GM19023 (cell line): Measurements from ENCODE around the gene DPH3.

Source experiments
- ATAC-seq: cut with Tn5 transposase; IDR thresholded peaks from one replicate; pipeline ENCODE4 v1.9.1; 2021; ENCODE audit warnings: mild to moderate bottlenecking, moderate library complexity; ENCODE audit not compliant: unreplicated experiment

The DPH3 gene

DNA sequence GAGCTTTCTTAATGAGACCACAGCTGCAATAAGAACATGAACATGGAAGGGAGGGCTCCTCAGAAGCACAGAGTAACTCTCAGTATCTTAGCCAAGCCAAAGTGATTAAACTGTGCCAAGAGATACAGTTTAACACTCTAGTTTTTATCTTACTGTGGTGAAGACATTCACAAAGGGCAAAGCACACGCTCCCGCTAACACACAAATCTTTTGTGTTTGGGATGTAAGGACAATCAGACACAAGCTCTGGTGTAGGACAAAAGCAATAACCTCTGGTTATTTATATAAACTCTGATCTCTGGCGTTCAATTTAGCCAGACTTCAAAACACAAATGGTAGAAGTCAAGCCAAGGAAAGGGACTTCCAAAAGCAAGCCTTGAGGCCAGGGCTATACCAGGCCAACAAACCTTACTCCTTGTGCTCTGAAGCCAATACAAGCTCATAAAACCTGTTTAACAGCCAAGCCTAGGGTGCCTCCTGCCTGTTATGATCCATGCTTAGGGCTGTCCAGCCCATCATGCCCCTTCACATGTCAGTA lies 27.8 kb downstream of the DPH3 start:
- ATAC-seq, result no peak

DNA sequence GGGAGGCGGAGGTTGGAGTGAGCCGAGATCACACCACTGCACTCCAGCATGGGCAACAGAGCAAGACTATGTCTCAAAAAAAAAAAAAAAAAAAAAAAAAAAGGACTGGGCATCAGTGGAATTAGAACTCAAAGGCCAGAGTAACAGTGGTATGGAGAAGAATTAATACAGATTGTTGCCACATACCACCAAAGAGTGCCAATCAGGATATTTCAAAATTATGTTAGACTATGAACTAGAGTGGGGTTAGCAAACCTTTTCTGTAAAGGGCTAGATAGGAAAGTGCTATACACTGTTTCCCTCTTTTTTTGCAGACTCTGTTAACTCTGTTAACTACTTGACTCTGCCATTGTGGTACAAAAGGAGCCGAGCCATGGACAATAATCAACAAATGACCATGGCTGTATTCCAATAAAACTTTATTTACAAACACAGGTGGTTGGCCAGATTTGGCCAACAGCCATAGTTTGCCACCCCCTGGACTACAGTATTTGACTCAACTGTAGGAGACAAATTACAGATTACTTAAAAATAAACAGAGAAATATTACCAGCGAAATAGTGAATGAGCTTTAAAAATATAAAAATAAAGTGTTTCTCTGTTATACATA lies 28.6 kb downstream of the DPH3 start:
- ATAC-seq, result no peak

DNA sequence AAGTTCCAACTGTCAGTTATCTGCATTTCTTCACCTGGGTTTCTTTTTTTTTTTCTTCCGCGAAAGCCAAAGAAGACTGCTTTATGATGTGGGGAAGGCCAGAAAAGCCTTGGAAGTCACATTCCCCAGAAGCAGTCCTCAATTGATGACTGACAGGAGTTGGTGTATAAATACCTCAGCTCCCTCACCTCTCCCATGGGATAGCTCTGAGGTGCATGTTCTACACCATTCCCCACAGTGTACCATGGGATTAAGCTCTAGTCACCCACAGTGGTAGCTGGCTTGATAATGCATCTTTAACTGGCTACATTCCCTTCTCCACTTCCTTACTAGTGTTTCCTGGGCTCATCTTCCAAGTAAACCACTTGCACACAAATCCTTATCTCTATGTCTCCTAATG lies 30.5 kb downstream of the DPH3 start:
- no peak for ATAC-seq

DNA sequence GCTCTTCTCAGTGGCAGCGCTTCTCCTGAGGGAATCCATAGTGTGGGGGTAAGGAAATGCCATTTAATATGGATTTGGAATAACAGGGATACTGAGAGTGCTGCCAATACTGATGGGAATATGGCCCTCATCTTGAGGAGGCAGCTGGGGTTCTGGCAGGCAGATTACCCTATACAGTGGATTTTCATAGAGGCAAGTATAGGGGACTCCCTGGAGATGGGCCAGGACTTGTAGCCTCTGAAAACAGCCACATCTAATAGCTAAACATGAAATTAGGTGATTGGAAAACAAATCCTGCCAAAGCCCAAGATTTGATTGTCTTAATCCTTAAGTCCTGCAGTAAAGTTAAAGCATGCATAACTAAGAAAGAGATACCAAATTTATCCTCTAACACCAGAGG lies 30.9 kb downstream of the DPH3 start:
- ATAC-seq, result no peak

DNA sequence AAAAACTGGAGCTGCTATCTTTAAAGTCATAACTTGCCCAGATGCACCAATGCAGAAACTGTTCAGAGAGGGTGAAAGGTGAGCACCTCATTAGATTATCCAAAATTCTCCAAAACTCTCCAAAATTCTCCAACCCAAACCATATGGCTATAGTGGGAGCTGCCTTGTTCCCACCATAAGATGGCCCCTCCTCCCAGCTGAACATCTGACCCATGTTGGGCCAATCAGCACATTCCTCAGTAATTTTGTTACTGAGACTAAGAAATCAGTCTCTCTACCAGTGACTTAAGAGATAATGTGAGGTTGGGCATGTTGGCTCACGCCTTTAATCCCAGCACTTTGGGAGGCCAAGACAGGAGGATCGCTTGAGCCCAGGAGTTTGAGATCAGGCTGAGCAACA lies 32.8 kb downstream of the DPH3 start:
- ATAC-seq, result no peak

DNA sequence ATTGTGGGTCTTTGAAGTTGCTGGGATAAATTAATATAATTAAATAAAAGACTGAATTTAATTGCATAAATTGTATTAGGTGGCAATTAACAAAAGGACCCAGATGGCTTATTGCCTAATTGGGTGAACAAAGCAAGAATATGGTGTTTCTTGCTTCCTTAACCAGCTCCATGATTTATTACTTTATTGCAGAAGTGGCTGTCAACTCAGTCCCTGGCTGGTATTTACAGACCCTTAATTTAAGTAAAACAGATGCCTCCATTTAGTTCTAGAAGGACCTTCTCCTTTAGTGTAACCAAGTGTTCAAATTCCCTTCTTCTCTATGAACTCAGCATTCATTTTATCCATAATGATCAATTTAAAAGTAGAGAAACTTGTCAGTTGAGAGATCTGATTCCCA lies 35.1 kb downstream of the DPH3 start:
- no peak for ATAC-seq

DNA sequence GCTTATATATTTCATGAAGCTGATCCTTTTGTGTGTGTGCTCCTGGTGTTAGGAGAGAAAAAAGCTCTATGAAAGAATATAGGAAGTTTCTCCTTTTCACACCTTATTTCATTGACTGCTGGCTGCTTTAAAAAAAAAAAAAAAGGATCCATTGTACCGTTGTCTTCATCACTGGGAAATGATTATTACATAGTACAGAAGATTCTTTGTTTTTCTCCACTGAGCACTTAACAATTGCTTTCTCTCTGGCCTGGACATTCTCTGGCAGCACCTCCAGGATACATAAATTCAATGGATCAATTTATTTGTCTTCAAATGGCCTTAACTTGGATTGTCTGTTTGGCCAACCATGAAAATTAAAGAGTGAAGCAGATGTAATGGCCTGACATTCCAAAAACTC lies 37.2 kb downstream of the DPH3 start:
- ATAC-seq, result no peak

DNA sequence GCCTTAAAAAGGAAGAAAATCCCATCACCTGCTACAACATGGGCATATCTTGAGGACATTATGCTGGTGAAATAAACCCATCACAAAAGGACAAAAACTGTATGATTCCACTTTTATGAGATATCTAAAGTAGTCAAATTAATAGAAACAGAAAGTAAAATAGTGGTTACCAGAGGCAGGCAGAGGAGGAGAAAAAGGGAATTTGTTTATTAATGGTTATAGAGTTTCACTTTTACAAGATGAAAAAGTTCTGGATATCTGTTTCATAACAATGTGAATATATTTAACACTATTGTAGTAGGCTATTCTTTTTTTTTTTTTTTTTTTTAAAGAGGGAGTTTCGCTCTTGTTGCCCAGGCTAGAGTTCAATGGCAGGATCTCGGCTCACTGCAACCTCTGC lies 40.4 kb downstream of the DPH3 start:
- ATAC-seq, result no peak

DNA sequence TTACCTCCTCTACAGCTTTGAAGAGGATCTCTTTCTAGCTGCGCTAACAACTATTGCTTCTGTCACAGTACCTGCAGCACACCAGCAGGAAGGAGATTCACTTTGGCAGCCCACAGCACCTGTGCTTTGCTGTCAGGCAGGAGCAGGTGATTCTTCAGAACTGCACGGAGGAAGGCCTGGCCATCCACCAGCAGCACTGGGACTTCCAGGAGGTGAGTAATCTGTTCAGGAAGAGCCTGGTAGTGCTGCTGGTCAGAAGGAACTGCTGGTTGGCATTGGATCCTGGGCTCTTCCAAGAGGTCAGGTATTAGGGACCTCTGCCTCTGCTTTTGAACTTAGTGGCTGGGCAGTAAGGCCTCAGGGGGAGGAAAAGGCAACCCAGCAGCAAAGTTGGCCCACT lies 42.2 kb downstream of the DPH3 start:
- no peak for ATAC-seq

DNA sequence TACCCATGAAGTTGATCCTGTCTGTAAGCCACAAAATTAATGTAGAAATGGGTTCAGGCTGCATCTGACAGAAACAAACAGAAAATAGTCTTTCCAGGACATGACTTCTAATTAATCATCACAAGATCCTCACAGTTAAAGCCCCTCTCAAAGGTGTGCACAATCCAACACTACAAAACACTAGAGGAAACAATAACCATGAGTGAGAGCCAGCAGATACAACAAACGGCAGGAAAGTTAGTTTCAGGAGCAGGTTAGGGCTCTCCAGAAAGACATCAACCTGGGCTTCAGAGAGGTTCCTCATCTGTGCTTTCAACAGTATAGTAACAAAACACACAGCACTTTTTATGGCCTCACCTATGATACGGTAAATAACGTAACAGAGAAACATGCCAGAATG lies 42.8 kb downstream of the DPH3 start:
- no peak for ATAC-seq

DNA sequence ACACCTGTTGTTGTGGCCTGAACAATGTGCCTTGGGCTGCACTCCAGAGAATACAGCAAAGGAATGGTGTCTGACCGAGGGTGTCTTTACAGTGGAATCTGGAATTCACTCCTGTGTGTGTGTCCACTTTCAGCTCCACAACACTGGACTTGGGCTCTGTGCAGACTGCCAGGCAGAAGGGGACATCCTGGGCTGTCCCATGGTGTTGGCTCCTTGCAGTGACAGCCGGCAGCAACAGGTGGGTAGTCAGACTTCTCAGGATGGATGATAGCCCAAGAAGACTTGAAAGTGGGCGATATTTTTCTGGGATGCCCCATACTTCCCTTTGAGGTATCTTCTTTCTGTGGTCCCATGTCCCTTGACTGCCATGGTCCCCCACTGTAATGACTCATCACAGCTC lies 45.0 kb downstream of the DPH3 start:
- no peak for ATAC-seq

DNA sequence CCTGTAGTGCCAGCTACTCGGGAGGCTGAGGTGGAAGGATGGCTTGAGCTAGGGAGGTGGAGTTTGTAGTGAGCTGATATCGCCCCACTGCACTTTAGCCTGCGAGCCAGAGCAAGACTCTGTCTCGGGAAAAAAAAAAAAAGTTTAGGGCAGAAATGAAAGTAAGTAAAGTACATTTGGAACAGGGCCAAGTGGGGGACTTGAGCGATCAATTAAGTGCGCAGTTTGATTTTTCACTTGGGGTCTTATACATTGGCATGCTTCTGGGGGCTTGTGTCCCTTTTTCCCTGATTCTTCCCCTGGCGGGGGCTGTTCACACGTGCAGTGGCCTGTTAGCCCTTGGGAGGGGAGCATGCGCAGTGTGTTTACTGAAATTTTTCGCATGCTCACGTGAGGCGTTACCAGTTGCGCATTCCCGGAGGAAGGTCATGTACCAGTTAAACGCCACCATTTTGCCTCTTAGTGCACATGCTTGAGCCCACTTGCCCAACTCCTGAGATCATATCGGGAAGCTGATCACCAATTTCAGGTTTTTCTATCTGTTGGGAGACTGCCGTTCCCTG lies 48.3 kb downstream of the DPH3 start:
- ATAC-seq, result no peak

DNA sequence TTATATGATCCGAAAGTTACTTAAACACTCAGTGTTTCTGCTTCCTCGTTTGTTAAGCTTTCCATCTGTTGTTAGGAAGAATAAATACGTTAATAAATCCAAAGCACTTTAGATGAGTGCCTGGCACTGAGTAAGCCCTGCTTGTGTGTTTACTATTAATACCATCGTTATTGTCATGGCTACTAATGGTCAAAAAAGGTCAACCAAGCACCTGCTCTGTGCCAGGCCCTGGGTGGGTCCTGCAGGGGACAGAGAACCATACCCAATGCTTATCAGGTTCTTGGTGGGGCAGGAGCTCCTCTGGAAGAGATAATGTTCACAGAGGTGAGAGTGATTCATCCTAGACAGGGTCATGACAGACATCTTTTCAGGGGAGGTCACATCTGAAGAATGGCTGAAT lies 50.4 kb downstream of the DPH3 start:
- ATAC-seq, result no peak

DNA sequence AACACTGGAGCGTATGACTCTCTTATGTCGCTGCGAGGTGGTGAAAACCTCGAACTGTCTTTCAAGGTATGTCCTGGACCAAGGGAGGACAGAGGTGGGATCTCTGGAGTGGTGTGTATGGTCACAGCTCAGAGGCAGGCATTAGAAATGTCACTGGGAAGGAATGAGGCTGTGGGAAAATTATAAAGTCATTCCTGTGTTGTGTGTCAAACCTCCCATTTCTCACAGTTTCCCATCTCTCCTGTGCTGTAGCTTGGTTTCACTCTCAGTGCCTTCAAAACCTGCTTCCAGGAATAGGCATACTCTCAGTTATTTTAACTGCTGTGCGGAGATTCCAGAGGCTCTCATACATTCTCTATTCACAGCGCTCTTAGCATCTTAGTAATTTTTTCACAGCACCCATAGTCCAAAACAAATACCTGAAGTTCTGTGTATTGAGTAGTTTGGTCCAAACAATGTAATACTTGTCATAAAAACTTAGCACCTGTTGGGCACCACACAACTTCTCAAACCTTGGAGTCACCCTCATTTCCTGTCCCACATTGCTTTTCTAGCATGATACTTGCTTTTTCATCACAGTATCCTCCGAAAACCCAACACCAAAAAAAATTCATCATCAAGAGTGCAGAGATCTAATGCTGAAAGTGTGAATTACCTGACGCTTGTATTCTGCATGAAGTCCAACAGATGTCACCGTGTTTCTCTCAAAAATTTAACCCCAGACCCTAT lies 53.4 kb downstream of the DPH3 start:
- no peak for ATAC-seq
